Naive B cell (primary cell): ENCODE data around the gene PLCH2. TPM values are rescaled to one million over a fixed set of nuclear protein-coding genes. Genes with fewer than 3 reads are reported as not detected.
A peak's percentile ranks its signal among the peaks of the same experiment; 100 is the strongest.

Source experiments
- ATAC-seq, 2 donors: fragments of 150-1000 bp; cut with Tn5 transposase; 2 replicates each; pipeline ENCODE4 v1.10.0; 2021; ENCODE audit warnings: low read depth in 2 of 2, mild to moderate bottlenecking in 2 of 2, moderate library complexity in 2 of 2
- DNase-seq: peaks from one replicate; pipeline ENCODE4 v3.0.0; 2022
- H3K27ac Mint-ChIP-seq, 6 donors: one replicate each; pipeline ENCODE4 v1.8.0; 2020 to 2022; ENCODE audit warnings: mild to moderate bottlenecking in 6 of 6, mixed read lengths in 6 of 6, moderate library complexity in 5 of 6, inconsistent platforms in 2 of 6
- H3K27me3 Mint-ChIP-seq, 3 donors: one replicate each; pipeline ENCODE4 v1.8.0; 2021 to 2022; ENCODE audit warnings: mixed read lengths in 3 of 3, mild to moderate bottlenecking in 1 of 3
- H3K36me3 Mint-ChIP-seq, 2 donors: one replicate each; pipeline ENCODE4 v1.8.0; 2020 to 2022; ENCODE audit warnings: mixed read lengths in 2 of 2, inconsistent platforms in 1 of 2, mild to moderate bottlenecking in 1 of 2
- H3K4me1 Mint-ChIP-seq, 3 donors: one replicate each; pipeline ENCODE4 v1.8.0; 2020 to 2022; ENCODE audit warnings: mixed read lengths in 3 of 3, inconsistent platforms in 1 of 3, mild to moderate bottlenecking in 1 of 3, moderate library complexity in 1 of 3
- H3K4me3 Mint-ChIP-seq, 8 donors: one replicate each; pipeline ENCODE4 v1.8.0; 2020 to 2022; ENCODE audit warnings: mild to moderate bottlenecking in 8 of 8, mixed read lengths in 8 of 8, moderate library complexity in 8 of 8, inconsistent platforms in 2 of 8
- H3K9me3 Mint-ChIP-seq, 7 donors: one replicate each; pipeline ENCODE4 v1.8.0; 2020 to 2022; ENCODE audit warnings: mixed read lengths in 7 of 7, mild to moderate bottlenecking in 5 of 7, inconsistent platforms in 2 of 7, moderate library complexity in 1 of 7
- polyA plus RNA-seq, 6 donors: library from polyadenylated mRNA; unstranded; fragments of 300-500 nt; fragmentation: Illumina TruSeq; gene quantifications; one replicate each; pipeline ENCODE4 v1.2.3, GENCODE V29; 2021; ENCODE audit warnings: low read depth in 6 of 6

Gene PLCH2
- polyA plus RNA-seq, 6 donors from 2014 or later: 0.94 to 2.5 (median 1.6) TPM

- H3K36me3 Mint-ChIP-seq: no peaks in the 10 kb centered on the region
- peak overlapping the region in 1 of 8 donors; percentile 40 for H3K4me3 Mint-ChIP-seq
- no peaks in the 10 kb centered on the region for H3K9me3 Mint-ChIP-seq
- ATAC-seq: no peak
- DNase-seq: no peak
- peaks cover 20 to 50% (median 24%) of the 10 kb centered on the region in 3 donors for H3K27me3 Mint-ChIP-seq
- H3K4me1 Mint-ChIP-seq: peaks cover 0 to 11% (median 8%) of the 10 kb centered on the region in 3 donors
- H3K27ac Mint-ChIP-seq: no peak overlapping the region
Measured at GRCh38 chr1:2532485-2533160, 56.5 kb downstream of the PLCH2 start.

GRCh38 chr1:2533365-2533764 is 57.3 kb downstream of the PLCH2 start:
- H3K4me1 Mint-ChIP-seq: peaks cover 0 to 11% (median 6%) of the 10 kb centered on the region in 3 donors
- peaks cover 20 to 49% (median 24%) of the 10 kb centered on the region in 3 donors for H3K27me3 Mint-ChIP-seq
- no peaks in the 10 kb centered on the region for H3K36me3 Mint-ChIP-seq
- no peak overlapping the region for H3K27ac Mint-ChIP-seq
- no peaks in the 10 kb centered on the region for H3K9me3 Mint-ChIP-seq
- peak overlapping the region in 1 of 8 donors; percentile 35 for H3K4me3 Mint-ChIP-seq
- ATAC-seq (no peak), DNase-seq (no peak)

GRCh38 chr1:2534315-2534686 is 58.2 kb downstream of the PLCH2 start:
- Mint-ChIP-seq H3K27ac (no peak overlapping the region), H3K36me3 (no peaks in the 10 kb centered on the region), H3K9me3 (no peaks in the 10 kb centered on the region), H3K4me3 (no peak overlapping the region), H3K4me1 (peaks cover 0 to 4% (median 0%) of the 10 kb centered on the region in 3 donors), H3K27me3 (peaks cover 19 to 54% (median 20%) of the 10 kb centered on the region in 3 donors)
- DNase-seq: no peak
- ATAC-seq: no peak

GRCh38 chr1:2534687-2535441 is 58.8 kb downstream of the PLCH2 start:
- Mint-ChIP-seq H3K27me3 (peaks cover 19 to 54% (median 20%) of the 10 kb centered on the region in 3 donors), H3K36me3 (no peaks in the 10 kb centered on the region), H3K9me3 (no peaks in the 10 kb centered on the region), H3K4me1 (peaks cover 0 to 4% (median 0%) of the 10 kb centered on the region in 3 donors), H3K4me3 (no peak overlapping the region), H3K27ac (peak overlapping the region in 1 of 6 donors; percentile 52)
- ATAC-seq (no peak), DNase-seq (no peak)

GRCh38 chr1:2535455-2535854 is 59.4 kb downstream of the PLCH2 start:
- Mint-ChIP-seq H3K27me3 (peaks cover 19 to 54% (median 20%) of the 10 kb centered on the region in 3 donors), H3K36me3 (no peaks in the 10 kb centered on the region), H3K9me3 (no peaks in the 10 kb centered on the region), H3K27ac (no peak overlapping the region), H3K4me3 (no peak overlapping the region), H3K4me1 (peaks cover 0 to 4% (median 0%) of the 10 kb centered on the region in 3 donors)
- ATAC-seq (no peak), DNase-seq (no peak)

GRCh38 chr1:2535981-2536380 is 59.9 kb downstream of the PLCH2 start:
- DNase-seq (no peak), ATAC-seq (no peak)
- no peaks in the 10 kb centered on the region for H3K36me3 Mint-ChIP-seq
- no peak overlapping the region for H3K27ac Mint-ChIP-seq
- H3K4me3 Mint-ChIP-seq: no peak overlapping the region
- no peaks in the 10 kb centered on the region for H3K9me3 Mint-ChIP-seq
- H3K4me1 Mint-ChIP-seq: peaks cover 0 to 2% (median 0%) of the 10 kb centered on the region in 3 donors
- H3K27me3 Mint-ChIP-seq: peaks cover 19 to 50% (median 20%) of the 10 kb centered on the region in 3 donors

GRCh38 chr1:2537784-2538115 is 61.7 kb downstream of the PLCH2 start:
- peaks cover 0 to 2% (median 0%) of the 10 kb centered on the region in 3 donors for H3K4me1 Mint-ChIP-seq
- H3K4me3 Mint-ChIP-seq: no peak overlapping the region
- DNase-seq: no peak
- no peaks in the 10 kb centered on the region for H3K9me3 Mint-ChIP-seq
- no peak for ATAC-seq
- peaks cover 19 to 36% (median 20%) of the 10 kb centered on the region in 3 donors for H3K27me3 Mint-ChIP-seq
- H3K27ac Mint-ChIP-seq: no peak overlapping the region
- no peaks in the 10 kb centered on the region for H3K36me3 Mint-ChIP-seq

- H3K27me3 Mint-ChIP-seq: peaks cover 13 to 30% (median 16%) of the 10 kb centered on the region in 3 donors
- H3K36me3 Mint-ChIP-seq: no peaks in the 10 kb centered on the region
- peaks cover 0 to 2% (median 0%) of the 10 kb centered on the region in 3 donors for H3K4me1 Mint-ChIP-seq
- H3K9me3 Mint-ChIP-seq: no peaks in the 10 kb centered on the region
- no peak overlapping the region for H3K27ac Mint-ChIP-seq
- DNase-seq (no peak), ATAC-seq (no peak)
- H3K4me3 Mint-ChIP-seq: no peak overlapping the region
Measured at GRCh38 chr1:2538376-2538775, 62.3 kb downstream of the PLCH2 start.

GRCh38 chr1:2538872-2539271 is 62.8 kb downstream of the PLCH2 start:
- H3K27me3 Mint-ChIP-seq: peaks cover 11 to 28% (median 11%) of the 10 kb centered on the region in 3 donors
- H3K4me3 Mint-ChIP-seq: no peak overlapping the region
- H3K9me3 Mint-ChIP-seq: no peaks in the 10 kb centered on the region
- H3K4me1 Mint-ChIP-seq: peaks cover 0 to 2% (median 0%) of the 10 kb centered on the region in 3 donors
- no peaks in the 10 kb centered on the region for H3K36me3 Mint-ChIP-seq
- DNase-seq: no peak
- peak overlapping the region in 1 of 6 donors; percentile 41 for H3K27ac Mint-ChIP-seq
- no peak for ATAC-seq

GRCh38 chr1:2539312-2539907 is 63.3 kb downstream of the PLCH2 start:
- Mint-ChIP-seq H3K27me3 (peaks cover 8 to 28% (median 11%) of the 10 kb centered on the region in 3 donors), H3K36me3 (no peaks in the 10 kb centered on the region), H3K9me3 (no peaks in the 10 kb centered on the region), H3K4me3 (no peak overlapping the region), H3K4me1 (peaks cover 0 to 2% (median 0%) of the 10 kb centered on the region in 3 donors), H3K27ac (no peak overlapping the region)
- ATAC-seq (peak; percentile 63 to 66), DNase-seq (no peak)

GRCh38 chr1:2540816-2541492 is 64.9 kb downstream of the PLCH2 start:
- H3K27me3 Mint-ChIP-seq: peaks cover 8 to 15% (median 9%) of the 10 kb centered on the region in 3 donors
- H3K4me1 Mint-ChIP-seq: peaks cover 0 to 2% (median 0%) of the 10 kb centered on the region in 3 donors
- ATAC-seq: no peak
- no peak overlapping the region for H3K27ac Mint-ChIP-seq
- no peak overlapping the region for H3K4me3 Mint-ChIP-seq
- no peaks in the 10 kb centered on the region for H3K36me3 Mint-ChIP-seq
- no peaks in the 10 kb centered on the region for H3K9me3 Mint-ChIP-seq
- no peak for DNase-seq

- DNase-seq (no peak), ATAC-seq (no peak)
- peak overlapping the region in 1 of 8 donors; percentile 10 for H3K4me3 Mint-ChIP-seq
- peaks cover 0 to 1% (median 0%) of the 10 kb centered on the region in 3 donors for H3K4me1 Mint-ChIP-seq
- no peaks in the 10 kb centered on the region for H3K9me3 Mint-ChIP-seq
- no peaks in the 10 kb centered on the region for H3K36me3 Mint-ChIP-seq
- H3K27me3 Mint-ChIP-seq: peaks cover 1 to 10% (median 4%) of the 10 kb centered on the region in 3 donors
- H3K27ac Mint-ChIP-seq: no peak overlapping the region
Measured at GRCh38 chr1:2541619-2542245, 65.6 kb downstream of the PLCH2 start.
